Measurements from ENCODE around the gene USP47.
"Not testable (repeated sequence)": the region's sequence is repeated elsewhere in the genome, so short reads cannot be mapped to it uniquely, and the experiment has no call there.

The USP47 gene

GRCh38 chr11:11826260-11826659 is 15.5 kb upstream of the USP47 start:
- TF ChIP-seq CTCF (IDR thresholded peaks at IDR 0.05): no peak
- H3K27ac ChIP-seq: no peak overlapping the region
- no peak overlapping the region for H3K4me3 ChIP-seq
- DNase-seq (ENCODE audit: low spot score): no peak

- H3K27ac ChIP-seq: no peak overlapping the region
- no peak for TF ChIP-seq CTCF (IDR thresholded peaks at IDR 0.05)
- no peak overlapping the region for H3K4me3 ChIP-seq
- no peak for DNase-seq (ENCODE audit: low spot score)
Measured at GRCh38 chr11:11827272-11827671, 14.5 kb upstream of the USP47 start.

GRCh38 chr11:11831406-11831805 is 10.4 kb upstream of the USP47 start:
- not testable (repeated sequence) for H3K4me3 ChIP-seq; DNase-seq (ENCODE audit: low spot score); H3K27ac ChIP-seq

- Histone ChIP-seq H3K27ac (no peak overlapping the region), H3K4me3 (no peak overlapping the region)
- DNase-seq (ENCODE audit: low spot score): no peak
- no peak for TF ChIP-seq CTCF (IDR thresholded peaks at IDR 0.05)
Measured at GRCh38 chr11:11836676-11837231, 5.0 kb upstream of the USP47 start.

GRCh38 chr11:11839718-11840117 is 2.1 kb upstream of the USP47 start:
- DNase-seq (ENCODE audit: low spot score): no peak
- no peak overlapping the region for H3K4me3 ChIP-seq
- TF ChIP-seq CTCF (IDR thresholded peaks at IDR 0.05): no peak
- H3K27ac ChIP-seq: no peak overlapping the region

- peak overlapping the region; percentile 96 to 99 for H3K27ac ChIP-seq
- peak overlapping the region; percentile 97 for H3K4me3 ChIP-seq
- peak; percentile 88 for DNase-seq (ENCODE audit: low spot score)
- TF ChIP-seq CTCF (IDR thresholded peaks at IDR 0.05): no peak
Measured at GRCh38 chr11:11841116-11841722, 553 bp upstream of the USP47 start.

- H3K4me3 ChIP-seq: peak overlapping the region; percentile 97
- no peak for TF ChIP-seq CTCF (IDR thresholded peaks at IDR 0.05)
- peak overlapping the region; percentile 96 to 99 for H3K27ac ChIP-seq
- no peak for DNase-seq (ENCODE audit: low spot score)
Measured at GRCh38 chr11:11842421-11843008, 743 bp downstream of the USP47 start.
